RWPE1 (cell line): Measurements from ENCODE around the gene NOL9.

Experiments
- CTCF ChIA-PET: fragments of 350-600 bp; sonication (Branson Sonifier 250); formaldehyde crosslinking; extraction: SDS; loops from one replicate; lab custom pipeline; 2021; lab: Yijun Ruan, JAX
- POLR2A ChIA-PET: fragments of 400-600 bp; formaldehyde crosslinking; extraction: SDS; loops from one replicate; lab custom pipeline; 2020; ENCODE audit warnings: antibody characterized with exemption; ENCODE audit not compliant: low non-redundant PET; lab: Yijun Ruan, JAX
- DNase-seq: peaks from one replicate; pipeline ENCODE4 v3.0.0; 2012; ENCODE audit warnings: low spot score
- H3K27ac ChIP-seq: fragments of 450-650 bp; 2 replicates; pipeline ENCODE4 v1.5.1; 2017
- TF ChIP-seq, protein P1 (sequence below): fragments of 450-650 bp; conservative IDR thresholded peaks from 2 replicates; pipeline ENCODE4 v1.5.1; 2017; ENCODE audit warnings: low read depth, mild to moderate bottlenecking

The NOL9 gene

DNA sequence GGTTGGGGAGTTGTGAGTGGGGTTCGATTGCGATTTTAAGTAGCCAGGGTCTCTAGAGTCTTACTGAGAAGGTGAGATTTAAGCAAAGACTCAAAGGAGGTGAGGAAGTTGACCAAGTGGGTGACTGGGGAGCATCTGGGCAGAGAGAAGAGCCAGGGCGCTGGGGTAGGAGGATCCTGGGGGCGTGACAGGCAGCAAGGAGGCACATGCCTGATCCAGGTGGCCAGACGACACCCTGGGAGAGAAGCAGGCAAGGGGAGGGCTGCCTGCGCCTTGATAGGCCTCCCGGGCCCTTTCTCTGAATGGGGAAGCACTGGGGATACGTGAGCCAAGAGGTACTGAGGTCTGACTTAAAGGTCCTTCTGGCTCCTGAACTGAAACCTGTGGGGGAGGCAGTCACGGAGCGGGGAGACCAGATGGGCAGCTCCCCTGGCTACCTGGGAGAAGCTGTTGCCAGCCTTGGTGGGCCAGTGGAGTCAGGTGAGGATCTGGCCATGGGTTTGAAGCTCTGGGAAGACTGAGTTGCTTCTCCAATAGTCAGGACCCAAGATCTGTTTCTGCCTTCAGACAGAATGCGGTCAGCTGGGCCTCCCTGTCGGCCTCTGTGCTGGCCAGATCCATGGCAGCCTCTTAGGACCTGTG is 30.9 kb upstream of the NOL9 start:
- no peak for DNase-seq
- CTCF ChIA-PET, result interaction anchor here (0.6 kb wide), 1 partner anchor 61 kb away, joined by 3 read pairs; no protein-coding TSS in a partner anchor
- TF ChIP-seq, protein P1, sequence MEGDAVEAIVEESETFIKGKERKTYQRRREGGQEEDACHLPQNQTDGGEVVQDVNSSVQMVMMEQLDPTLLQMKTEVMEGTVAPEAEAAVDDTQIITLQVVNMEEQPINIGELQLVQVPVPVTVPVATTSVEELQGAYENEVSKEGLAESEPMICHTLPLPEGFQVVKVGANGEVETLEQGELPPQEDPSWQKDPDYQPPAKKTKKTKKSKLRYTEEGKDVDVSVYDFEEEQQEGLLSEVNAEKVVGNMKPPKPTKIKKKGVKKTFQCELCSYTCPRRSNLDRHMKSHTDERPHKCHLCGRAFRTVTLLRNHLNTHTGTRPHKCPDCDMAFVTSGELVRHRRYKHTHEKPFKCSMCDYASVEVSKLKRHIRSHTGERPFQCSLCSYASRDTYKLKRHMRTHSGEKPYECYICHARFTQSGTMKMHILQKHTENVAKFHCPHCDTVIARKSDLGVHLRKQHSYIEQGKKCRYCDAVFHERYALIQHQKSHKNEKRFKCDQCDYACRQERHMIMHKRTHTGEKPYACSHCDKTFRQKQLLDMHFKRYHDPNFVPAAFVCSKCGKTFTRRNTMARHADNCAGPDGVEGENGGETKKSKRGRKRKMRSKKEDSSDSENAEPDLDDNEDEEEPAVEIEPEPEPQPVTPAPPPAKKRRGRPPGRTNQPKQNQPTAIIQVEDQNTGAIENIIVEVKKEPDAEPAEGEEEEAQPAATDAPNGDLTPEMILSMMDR, result no peak
- POLR2A ChIA-PET, result no interaction called here
- H3K27ac ChIP-seq, result peak overlapping the region; percentile 98

DNA sequence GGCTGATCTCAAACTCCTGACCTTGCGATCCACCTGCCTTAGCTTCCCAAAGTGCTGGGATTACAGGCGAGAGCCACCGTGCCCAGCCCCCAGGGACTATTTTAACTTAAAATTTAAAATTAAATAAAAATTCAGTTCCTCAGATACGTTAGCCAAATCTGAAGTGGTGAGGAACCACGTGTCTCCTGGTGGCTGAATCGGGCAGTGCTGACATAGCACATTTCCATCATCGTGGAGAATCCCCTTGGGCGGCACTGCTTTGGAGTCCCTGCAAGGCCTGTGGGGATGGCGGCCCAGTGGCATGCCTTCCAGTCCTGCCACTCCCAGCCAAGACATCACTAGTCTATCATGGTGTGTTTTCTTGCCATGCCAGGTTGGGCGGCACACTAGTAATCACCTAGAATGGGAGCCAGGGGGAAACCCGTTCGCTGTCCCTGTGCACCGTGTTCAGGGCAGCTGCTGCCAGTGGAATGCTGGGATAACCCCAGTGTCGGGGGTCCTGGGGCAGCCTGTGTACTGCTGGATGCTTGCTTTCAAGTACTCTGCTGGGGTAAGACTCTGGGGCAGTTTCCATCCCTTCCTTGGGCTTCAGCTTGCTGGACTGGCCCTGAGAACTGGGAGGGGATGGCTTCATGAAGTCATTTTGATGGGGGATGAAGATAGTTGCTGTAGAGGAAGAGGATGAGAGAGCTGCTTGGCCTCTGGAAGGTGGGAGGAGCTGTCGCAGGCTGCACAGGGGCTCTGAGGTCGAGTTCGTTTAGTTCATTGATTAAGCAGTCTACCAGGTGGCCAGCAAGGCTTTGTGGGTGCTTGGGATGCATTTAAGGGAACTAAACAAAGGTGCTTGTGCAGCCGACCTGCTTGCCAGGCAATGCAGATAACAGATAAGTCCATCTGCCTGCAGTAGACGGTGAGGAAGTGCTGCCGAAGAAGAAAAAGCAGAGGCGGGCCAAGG is 30.1 kb upstream of the NOL9 start:
- POLR2A ChIA-PET, result interaction anchor here (0.6 to 0.7 kb wide), 2 partner anchors 46 to 1168 kb away, joined by 4 to 9 read pairs; no protein-coding TSS in a partner anchor
- CTCF ChIA-PET, result interaction anchor here (0.6 kb wide), 1 partner anchor 62 kb away, joined by 3 read pairs; no protein-coding TSS in a partner anchor
- peak overlapping the region; percentile 98 for H3K27ac ChIP-seq
- TF ChIP-seq, protein P1, result no peak
- DNase-seq, result no peak

DNA sequence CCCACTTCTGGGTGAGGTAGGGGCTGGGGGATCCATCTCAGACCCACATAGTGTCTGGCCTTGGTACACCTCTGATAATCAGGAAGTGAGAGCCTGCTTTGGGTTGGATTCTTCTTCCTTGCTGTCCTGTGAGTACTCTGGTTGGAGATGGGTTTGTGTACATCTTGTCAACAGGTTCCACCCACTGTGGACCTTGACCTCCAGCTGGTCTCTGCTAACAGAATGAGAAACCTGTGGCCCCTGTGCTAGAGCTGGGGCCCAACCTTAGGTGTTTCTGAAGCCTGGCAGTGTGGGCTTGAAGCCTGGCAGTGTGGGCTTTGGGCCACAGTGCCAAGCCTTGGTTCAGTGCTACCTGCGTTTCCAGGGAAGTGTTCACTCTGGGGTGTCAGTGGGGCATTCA is 28.1 kb upstream of the NOL9 start:
- TF ChIP-seq, protein P1, result no peak
- POLR2A ChIA-PET, result interaction anchor here (0.6 kb wide), 1 partner anchor 39 kb away, joined by 3 read pairs; no protein-coding TSS in a partner anchor
- CTCF ChIA-PET, result no interaction called here
- peak overlapping the region; percentile 92 for H3K27ac ChIP-seq
- DNase-seq, result no peak

DNA sequence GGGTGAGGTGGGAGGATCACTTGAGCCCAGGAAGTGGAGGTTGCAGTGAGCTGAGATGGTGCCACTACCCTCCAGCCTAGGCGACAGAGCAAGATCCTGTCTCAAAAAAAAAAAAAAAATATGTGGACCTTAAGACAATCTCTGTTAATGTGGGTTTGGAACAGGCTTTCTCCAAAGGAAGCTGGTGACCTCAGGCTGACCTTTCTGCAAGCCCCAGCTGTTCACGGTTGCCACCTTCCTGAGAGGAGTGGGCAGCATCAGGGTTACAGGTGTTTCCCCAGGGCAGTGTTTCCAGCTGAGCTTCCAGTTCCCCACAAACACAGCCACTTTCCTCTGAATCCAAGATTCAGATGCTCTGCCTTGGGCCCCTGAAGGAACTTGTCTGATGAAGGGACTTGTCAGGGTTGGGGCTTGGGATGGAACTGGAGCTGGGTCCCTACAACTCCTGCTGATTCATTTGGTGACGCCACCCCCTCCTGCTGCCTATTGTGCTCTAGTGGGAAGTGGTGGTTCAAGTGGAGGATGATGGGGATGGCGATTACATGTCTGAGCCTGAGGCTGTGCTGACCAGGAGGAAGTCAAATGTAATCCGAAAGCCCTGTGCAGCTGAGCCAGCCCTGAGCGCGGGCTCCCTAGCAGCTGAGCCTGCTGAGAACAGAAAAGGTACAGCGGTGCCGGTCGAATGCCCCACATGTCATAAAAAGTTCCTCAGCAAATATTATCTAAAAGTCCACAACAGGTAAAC is 27.4 kb upstream of the NOL9 start:
- peak; percentile 73 for DNase-seq
- ChIA-PET CTCF (interaction anchor here (0.6 to 1.1 kb wide), 4 partner anchors 13 to 220 kb away, joined by 3 to 10 read pairs (median 4); partner anchors contain the start of gene NOL9), POLR2A (interaction anchor here (0.7 to 1.0 kb wide), 3 partner anchors 8 to 18 kb away, joined by 3 to 4 read pairs (median 4); no protein-coding TSS in a partner anchor)
- TF ChIP-seq, protein P1, result no peak
- peak overlapping the region; percentile 92 for H3K27ac ChIP-seq

DNA sequence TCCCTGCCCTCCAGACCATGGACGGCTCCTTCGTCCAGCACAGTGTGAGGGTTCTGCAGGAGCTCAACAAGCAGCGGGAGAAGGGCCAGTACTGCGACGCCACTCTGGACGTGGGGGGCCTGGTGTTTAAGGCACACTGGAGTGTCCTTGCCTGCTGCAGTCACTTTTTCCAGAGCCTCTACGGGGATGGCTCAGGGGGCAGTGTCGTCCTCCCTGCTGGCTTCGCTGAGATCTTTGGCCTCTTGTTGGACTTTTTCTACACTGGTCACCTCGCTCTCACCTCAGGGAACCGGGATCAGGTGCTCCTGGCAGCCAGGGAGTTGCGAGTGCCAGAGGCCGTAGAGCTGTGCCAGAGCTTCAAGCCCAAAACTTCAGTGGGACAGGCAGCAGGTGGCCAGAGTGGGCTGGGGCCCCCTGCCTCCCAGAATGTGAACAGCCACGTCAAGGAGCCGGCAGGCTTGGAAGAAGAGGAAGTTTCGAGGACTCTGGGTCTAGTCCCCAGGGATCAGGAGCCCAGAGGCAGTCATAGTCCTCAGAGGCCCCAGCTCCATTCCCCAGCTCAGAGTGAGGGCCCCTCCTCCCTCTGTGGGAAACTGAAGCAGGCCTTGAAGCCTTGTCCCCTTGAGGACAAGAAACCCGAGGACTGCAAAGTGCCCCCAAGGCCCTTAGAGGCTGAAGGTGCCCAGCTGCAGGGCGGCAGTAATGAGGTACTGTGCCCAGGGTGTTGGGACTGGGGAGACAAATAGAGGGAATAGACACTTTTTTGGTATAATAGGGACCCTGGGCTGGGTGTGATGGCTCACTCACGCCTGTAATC is 26.5 kb upstream of the NOL9 start:
- ChIA-PET POLR2A (interaction anchor here (1.0 to 1.6 kb wide), 2 partner anchors 8 to 26 kb away, joined by 3 to 4 read pairs; partner anchors contain the start of gene NOL9), CTCF (interaction anchor here (0.6 to 1.1 kb wide), 6 partner anchors 12 to 1881 kb away, joined by 3 to 10 read pairs (median 3); partner anchors contain the start of gene NOL9)
- TF ChIP-seq, protein P1, result no peak
- DNase-seq, result no peak
- peak overlapping the region; percentile 92 for H3K27ac ChIP-seq
